Cardiac fibroblast (primary cell): Measurements from ENCODE around the gene CTNND2.

ENCODE experiments used
- DNase-seq, 2 donors: peaks; one replicate each; pipeline versions ENCODE4 v3.0.0 to v3.0.0-alpha.2; 2010; ENCODE audit warnings: low read depth in 2 of 2
- H3K4me3 ChIP-seq, 2 donors: replicated peaks in 1 of 2; 1 replicate in 1 of 2; 2 replicates in 1 of 2; pipeline ENCODE4 v1.5.1; 2011; ENCODE audit warnings: low read depth in 2 of 2, low read length in 2 of 2, mild to moderate bottlenecking in 2 of 2, moderate library complexity in 1 of 2
- CTCF ChIP-seq: IDR thresholded peaks from one replicate; pipeline ENCODE4 v1.5.1; 2011; ENCODE audit warnings: low read depth, mild to moderate bottlenecking, low read length, inconsistent platforms

Gene CTNND2

GRCh38 chr5:11770310-11770709 is 133.9 kb downstream of the CTNND2 start:
- TF ChIP-seq CTCF: no peak
- DNase-seq: no peak
- no peak overlapping the region for H3K4me3 ChIP-seq

DNA sequence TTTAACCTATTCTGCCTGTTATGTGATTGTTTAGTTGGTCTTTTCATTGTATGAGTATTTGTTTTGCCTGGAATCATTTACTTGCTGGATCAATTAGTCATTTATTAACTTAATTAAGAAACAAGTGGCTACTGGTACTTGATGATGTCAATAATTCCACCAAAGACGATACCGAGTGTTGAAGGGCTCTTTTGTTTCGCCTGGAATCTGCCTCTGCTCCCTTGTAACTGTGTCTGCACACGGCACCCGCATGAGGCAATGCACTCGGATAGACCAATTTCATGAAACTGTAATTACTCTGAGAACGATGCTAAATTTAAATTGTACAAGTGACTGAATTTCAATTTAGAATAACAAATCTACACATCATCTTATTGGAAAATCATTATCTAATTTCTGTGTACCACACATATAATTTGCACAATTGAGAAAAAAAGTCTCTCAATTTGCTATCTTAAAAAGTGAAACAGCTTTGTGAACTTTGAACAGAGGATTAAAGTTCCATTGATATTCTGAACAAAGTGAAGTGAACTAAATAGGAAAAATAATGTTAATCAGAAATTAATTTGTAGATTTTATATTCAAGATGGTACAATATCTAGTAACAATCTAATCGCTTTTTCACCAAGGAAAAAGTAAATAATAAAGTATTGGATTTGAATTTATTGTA is 143.2 kb downstream of the CTNND2 start:
- no peak for DNase-seq
- TF ChIP-seq CTCF: no peak
- H3K4me3 ChIP-seq: no peak overlapping the region

- no peak overlapping the region for H3K4me3 ChIP-seq
- TF ChIP-seq CTCF: no peak
- no peak for DNase-seq
Observed at GRCh38 chr5:11758321-11758720, 145.9 kb downstream of the CTNND2 start.

GRCh38 chr5:11757661-11758060 is 146.6 kb downstream of the CTNND2 start:
- no peak for TF ChIP-seq CTCF
- H3K4me3 ChIP-seq: no peak overlapping the region
- DNase-seq: no peak

GRCh38 chr5:11737010-11737409 is 167.2 kb downstream of the CTNND2 start:
- TF ChIP-seq CTCF: no peak
- DNase-seq: no peak
- H3K4me3 ChIP-seq: no peak overlapping the region

DNA sequence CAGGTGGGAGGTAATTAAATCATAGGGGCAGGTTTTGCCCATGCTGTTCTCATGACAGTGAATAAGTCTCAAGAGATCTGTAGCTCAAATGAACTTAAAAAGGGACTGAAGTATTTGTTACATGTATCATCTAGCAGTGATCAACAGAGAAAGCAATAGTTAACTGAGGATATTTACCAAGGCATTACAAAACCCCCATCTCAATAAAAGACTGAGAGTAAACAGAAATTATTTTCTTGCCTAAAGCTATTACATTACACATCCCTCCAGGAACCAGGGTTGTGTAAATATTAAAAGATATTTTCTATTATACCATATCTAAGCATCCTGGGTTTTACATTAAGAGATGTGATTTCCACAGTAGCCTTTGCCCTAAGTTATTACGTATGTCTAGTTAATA is 169.9 kb downstream of the CTNND2 start:
- no peak for TF ChIP-seq CTCF
- DNase-seq: no peak
- H3K4me3 ChIP-seq: no peak overlapping the region

DNA sequence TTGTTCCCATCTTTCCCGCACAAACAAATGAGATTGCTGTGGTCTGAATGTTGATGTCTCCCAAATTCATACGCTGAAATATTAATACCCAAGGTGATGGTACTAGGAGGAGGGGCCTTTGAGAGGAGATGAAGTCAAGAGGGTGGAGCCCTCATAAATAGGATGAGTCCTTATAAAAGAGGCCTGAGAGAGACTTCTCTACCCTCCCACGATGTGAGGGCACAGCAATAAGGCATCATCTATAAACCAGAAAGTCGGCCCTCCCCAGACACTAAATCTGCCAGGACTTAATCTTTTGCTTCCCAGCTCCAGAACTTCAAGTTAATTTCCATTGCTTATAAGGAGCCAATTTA is 170.4 kb downstream of the CTNND2 start:
- H3K4me3 ChIP-seq: no peak overlapping the region
- TF ChIP-seq CTCF: no peak
- no peak for DNase-seq
